ENCODE data around the gene RPL3. TPM values are rescaled to one million over a fixed set of nuclear protein-coding genes. Genes with fewer than 3 reads are reported as not detected.

The RPL3 gene
- total RNA-seq, 1 experiment from 2014 or later, result 3,475 TPM

- no peak for DNase-seq (ENCODE audit: unreplicated experiment)
- no TSS peak for BruUV-seq (replicated peaks)
Observed at GRCh38 chr22:39348909-39349505, 29.6 kb upstream of the RPL3 start.

DNA sequence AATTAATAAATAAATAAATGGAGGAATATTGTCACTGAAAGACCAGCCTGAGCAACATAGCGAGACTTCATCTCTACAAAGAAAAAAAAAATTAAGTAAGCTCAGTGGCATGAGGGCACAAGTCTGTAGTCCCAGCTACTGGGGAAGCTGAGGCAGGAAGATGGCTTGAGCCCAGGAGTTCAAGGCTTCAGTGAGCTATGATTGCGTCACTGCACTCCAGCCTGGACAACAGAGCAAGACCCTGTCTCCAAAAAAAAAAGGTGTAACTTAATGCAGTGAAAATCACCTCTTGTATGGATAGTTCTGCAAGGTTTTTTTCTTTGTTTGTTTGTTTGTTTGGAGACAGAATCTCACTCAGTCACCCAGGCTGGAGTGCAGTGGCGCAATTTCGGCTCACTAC is 25.8 kb upstream of the RPL3 start:
- DNase-seq (ENCODE audit: unreplicated experiment), result no peak
- TF ChIP-seq CTCF (IDR thresholded peaks at IDR 0.05; ENCODE audit: unreplicated experiment), result no peak
- BruUV-seq (replicated peaks), result no TSS peak
- no peaks in the 10 kb centered on the region for H3K36me3 Mint-ChIP-seq (ENCODE audit: insufficient read depth, unreplicated experiment)
- POLR2A ChIA-PET, result interaction anchor here (0.7 kb wide), 1 partner anchor 47 kb away, joined by 4 read pairs; no protein-coding TSS in a partner anchor
- intact Hi-C loops (cut with micrococcal nuclease), result no loop called here
- no peaks in the 10 kb centered on the region for H3K9me3 Mint-ChIP-seq (ENCODE audit: unreplicated experiment)
- H3K4me1 Mint-ChIP-seq (ENCODE audit: insufficient read depth, unreplicated experiment), result peaks cover 4% of the 10 kb centered on the region
- peaks cover 26% of the 10 kb centered on the region for H3K27me3 Mint-ChIP-seq (ENCODE audit: insufficient read depth, unreplicated experiment)
- H3K4me3 Mint-ChIP-seq (ENCODE audit: unreplicated experiment), result no peak overlapping the region
- CTCF ChIA-PET, result interaction anchor here (0.6 to 0.7 kb wide), 2 partner anchors 9 to 14 kb away, joined by 4 to 5 read pairs; no protein-coding TSS in a partner anchor
- H3K27ac Mint-ChIP-seq (ENCODE audit: low read depth, unreplicated experiment), result no peak overlapping the region

More at GRCh38 chr22:39348909-39349505, 29.6 kb upstream of the RPL3 start:
- Mint-ChIP-seq H3K4me3 (ENCODE audit: unreplicated experiment) (peak overlapping the region; percentile 63), H3K4me1 (ENCODE audit: insufficient read depth, unreplicated experiment) (no peaks in the 10 kb centered on the region), H3K27ac (ENCODE audit: low read depth, unreplicated experiment) (no peak overlapping the region), H3K27me3 (ENCODE audit: insufficient read depth, unreplicated experiment) (peaks cover 19% of the 10 kb centered on the region), H3K36me3 (ENCODE audit: insufficient read depth, unreplicated experiment) (no peaks in the 10 kb centered on the region), H3K9me3 (ENCODE audit: unreplicated experiment) (no peaks in the 10 kb centered on the region)
- CTCF ChIA-PET, result interaction anchor here (0.6 to 0.8 kb wide), 3 partner anchors 31 to 979 kb away, joined by 3 read pairs; no protein-coding TSS in a partner anchor
- no peak for TF ChIP-seq CTCF (IDR thresholded peaks at IDR 0.05; ENCODE audit: unreplicated experiment)
- POLR2A ChIA-PET, result interaction anchor here (0.7 to 1.4 kb wide), 2 partner anchors 29 to 50 kb away, joined by 3 read pairs; partner anchors contain the start of genes RPL3 and TAB1
- intact Hi-C loops (cut with micrococcal nuclease), result no loop called here

DNA sequence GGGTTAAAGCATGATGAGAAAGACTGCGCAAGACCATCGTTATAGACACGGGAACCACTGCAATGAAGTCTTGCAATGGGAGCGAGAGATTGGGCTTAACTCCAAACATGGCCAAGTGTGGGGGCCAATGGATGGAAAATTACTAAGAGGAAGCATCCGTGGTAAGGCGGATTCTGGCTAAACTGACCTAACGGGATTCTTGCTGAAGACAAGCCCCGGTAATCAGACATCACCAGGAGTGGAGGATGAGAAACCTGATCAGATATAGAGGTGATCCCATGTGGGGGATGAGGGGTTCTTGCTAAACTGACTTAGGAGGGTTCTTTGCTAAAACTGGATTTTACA is 24.6 kb upstream of the RPL3 start:
- H3K36me3 Mint-ChIP-seq (ENCODE audit: insufficient read depth, unreplicated experiment), result no peaks in the 10 kb centered on the region
- H3K4me3 Mint-ChIP-seq (ENCODE audit: unreplicated experiment), result no peak overlapping the region
- ChIA-PET CTCF (interaction anchor here (0.6 to 1.9 kb wide), 14 partner anchors 8 to 589 kb away, joined by 3 to 14 read pairs (median 5); no protein-coding TSS in a partner anchor), POLR2A (interaction anchor here (0.5 to 2.4 kb wide), 10 partner anchors 8 to 179 kb away, joined by 3 to 19 read pairs (median 4); partner anchors contain the start of genes ATF4, RPL3 and TAB1)
- H3K9me3 Mint-ChIP-seq (ENCODE audit: unreplicated experiment), result no peaks in the 10 kb centered on the region
- H3K27ac Mint-ChIP-seq (ENCODE audit: low read depth, unreplicated experiment), result no peak overlapping the region
- TF ChIP-seq CTCF (IDR thresholded peaks at IDR 0.05; ENCODE audit: unreplicated experiment), result no peak
- no peak for DNase-seq (ENCODE audit: unreplicated experiment)
- intact Hi-C loops (cut with micrococcal nuclease), result no loop called here
- BruUV-seq (replicated peaks), result no TSS peak
- peaks cover 4% of the 10 kb centered on the region for H3K4me1 Mint-ChIP-seq (ENCODE audit: insufficient read depth, unreplicated experiment)
- peaks cover 26% of the 10 kb centered on the region for H3K27me3 Mint-ChIP-seq (ENCODE audit: insufficient read depth, unreplicated experiment)

DNA sequence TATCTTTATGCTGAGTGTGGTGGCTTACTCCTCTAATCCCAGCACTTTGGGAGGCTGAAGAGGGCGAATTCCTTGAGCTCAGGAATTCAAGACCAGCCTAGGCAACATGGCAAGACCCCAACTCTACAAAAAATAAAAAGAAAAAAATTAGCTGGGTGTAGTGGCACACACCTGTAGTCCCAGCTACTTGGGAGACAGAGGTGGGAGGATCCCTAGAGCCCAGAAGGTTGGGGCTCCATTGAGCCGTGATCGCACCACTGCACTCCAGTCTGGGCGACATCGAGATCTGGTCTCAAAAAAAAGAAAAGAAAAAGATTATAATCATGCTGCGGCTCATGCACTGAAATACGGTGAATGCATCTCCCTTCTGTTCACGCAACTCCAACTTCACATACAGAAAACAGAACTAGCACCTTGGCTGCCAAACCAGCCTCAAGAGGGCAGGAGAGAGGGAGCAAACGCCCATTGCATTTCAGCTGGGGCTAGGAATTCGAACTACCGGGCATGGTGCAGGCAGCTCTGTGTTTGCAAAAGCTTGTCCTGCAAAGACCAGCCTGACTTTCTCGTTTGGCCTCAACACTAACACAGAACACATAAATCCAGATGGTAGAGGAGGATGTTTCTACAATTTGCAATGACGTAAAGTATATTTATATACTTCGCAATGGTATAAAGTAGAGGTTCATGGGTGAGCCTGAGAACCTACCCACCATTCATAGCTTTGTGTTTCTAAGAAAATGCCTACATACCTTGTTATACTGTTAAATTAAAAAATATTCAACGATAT is 24.0 kb upstream of the RPL3 start:
- peak; percentile 64 for TF ChIP-seq CTCF (IDR thresholded peaks at IDR 0.05; ENCODE audit: unreplicated experiment)
- peaks cover 4% of the 10 kb centered on the region for H3K4me1 Mint-ChIP-seq (ENCODE audit: insufficient read depth, unreplicated experiment)
- intact Hi-C loops (cut with micrococcal nuclease), result no loop called here
- no peaks in the 10 kb centered on the region for H3K36me3 Mint-ChIP-seq (ENCODE audit: insufficient read depth, unreplicated experiment)
- peak; percentile 68 for DNase-seq (ENCODE audit: unreplicated experiment)
- ChIA-PET CTCF (interaction anchor here (0.6 to 1.9 kb wide), 27 partner anchors 8 to 590 kb away, joined by 3 to 14 read pairs (median 4); no protein-coding TSS in a partner anchor), POLR2A (interaction anchor here (0.5 to 2.4 kb wide), 11 partner anchors 8 to 179 kb away, joined by 3 to 19 read pairs (median 4); partner anchors contain the start of genes ATF4, RPL3 and TAB1)
- H3K27me3 Mint-ChIP-seq (ENCODE audit: insufficient read depth, unreplicated experiment), result peaks cover 26% of the 10 kb centered on the region
- H3K4me3 Mint-ChIP-seq (ENCODE audit: unreplicated experiment), result no peak overlapping the region
- no peaks in the 10 kb centered on the region for H3K9me3 Mint-ChIP-seq (ENCODE audit: unreplicated experiment)
- BruUV-seq (replicated peaks), result no TSS peak
- H3K27ac Mint-ChIP-seq (ENCODE audit: low read depth, unreplicated experiment), result no peak overlapping the region

Measured in MCF 10A (cell line).